Measurements from ENCODE around the gene ARHGEF28.

ARHGEF28 gene

DNA sequence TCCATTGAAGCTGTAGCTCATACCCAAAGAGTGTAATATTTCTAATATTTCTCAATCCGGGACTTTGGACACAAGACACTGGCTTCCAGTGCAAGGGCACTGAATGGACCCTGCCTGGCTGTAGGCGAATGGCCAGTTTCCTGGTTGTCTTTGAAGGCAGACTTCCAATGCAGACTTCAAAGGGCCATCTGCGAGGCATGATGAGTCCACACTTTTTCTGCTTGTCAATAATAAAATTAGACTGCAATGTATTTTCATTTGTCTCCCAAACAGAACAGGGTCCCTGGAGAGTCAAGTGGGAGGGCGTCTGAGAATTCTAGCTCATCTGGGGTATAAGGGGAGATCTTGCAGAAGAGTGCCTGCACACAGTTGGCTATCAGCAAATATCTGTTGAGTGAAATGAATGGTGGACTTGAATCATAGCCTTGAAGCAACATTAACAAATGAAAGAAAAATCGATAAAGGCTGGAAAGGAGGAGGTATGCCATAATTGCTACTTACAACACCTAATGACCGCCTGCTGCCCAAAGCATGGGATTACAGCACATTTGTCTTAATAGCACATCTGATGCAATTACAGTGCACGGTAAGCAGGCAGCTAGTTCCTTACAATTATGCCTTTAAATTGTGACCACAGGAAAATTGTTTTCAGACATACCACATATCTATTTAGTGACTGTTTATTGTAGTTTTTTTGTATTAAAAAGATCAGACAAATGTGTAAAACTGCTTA lies 137.5 kb downstream of the ARHGEF28 start:
- Histone ChIP-seq H3K4me2 (ENCODE audit: low read depth, low read length, poor library complexity, severe bottlenecking) (no peak overlapping the region), H3K9me2 (replicated peaks; ENCODE audit: low read depth, low read length) (no peaks in the 10 kb centered on the region), H3K4me1 (ENCODE audit: insufficient read depth, low read length, poor library complexity, severe bottlenecking) (peaks cover 9% of the 10 kb centered on the region), H3K36me3 (ENCODE audit: insufficient read depth, low read length) (no peaks in the 10 kb centered on the region), H2AFZ (ENCODE audit: low read length) (no peak overlapping the region), H3K9ac (ENCODE audit: low read depth, low read length, poor library complexity, severe bottlenecking) (no peak overlapping the region), H3F3A (ENCODE audit: low read depth) (no peaks in the 10 kb centered on the region), H3K27me3 (ENCODE audit: insufficient read depth, low read length, poor library complexity, severe bottlenecking) (no peaks in the 10 kb centered on the region), H3K79me2 (ENCODE audit: insufficient read depth, low read length) (no peaks in the 10 kb centered on the region), H3K9me3 (ENCODE audit: insufficient read depth, low read depth, low read length) (peaks cover 8% of the 10 kb centered on the region; the same call in 1 of the 2 replicates), H4K20me1 (ENCODE audit: insufficient read depth, low read length, poor library complexity, severe bottlenecking) (no peaks in the 10 kb centered on the region), H3K4me3 (ENCODE audit: low read length, poor library complexity, severe bottlenecking) (no peak overlapping the region)
- TF ChIP-seq, protein P1, sequence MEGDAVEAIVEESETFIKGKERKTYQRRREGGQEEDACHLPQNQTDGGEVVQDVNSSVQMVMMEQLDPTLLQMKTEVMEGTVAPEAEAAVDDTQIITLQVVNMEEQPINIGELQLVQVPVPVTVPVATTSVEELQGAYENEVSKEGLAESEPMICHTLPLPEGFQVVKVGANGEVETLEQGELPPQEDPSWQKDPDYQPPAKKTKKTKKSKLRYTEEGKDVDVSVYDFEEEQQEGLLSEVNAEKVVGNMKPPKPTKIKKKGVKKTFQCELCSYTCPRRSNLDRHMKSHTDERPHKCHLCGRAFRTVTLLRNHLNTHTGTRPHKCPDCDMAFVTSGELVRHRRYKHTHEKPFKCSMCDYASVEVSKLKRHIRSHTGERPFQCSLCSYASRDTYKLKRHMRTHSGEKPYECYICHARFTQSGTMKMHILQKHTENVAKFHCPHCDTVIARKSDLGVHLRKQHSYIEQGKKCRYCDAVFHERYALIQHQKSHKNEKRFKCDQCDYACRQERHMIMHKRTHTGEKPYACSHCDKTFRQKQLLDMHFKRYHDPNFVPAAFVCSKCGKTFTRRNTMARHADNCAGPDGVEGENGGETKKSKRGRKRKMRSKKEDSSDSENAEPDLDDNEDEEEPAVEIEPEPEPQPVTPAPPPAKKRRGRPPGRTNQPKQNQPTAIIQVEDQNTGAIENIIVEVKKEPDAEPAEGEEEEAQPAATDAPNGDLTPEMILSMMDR (conservative IDR thresholded peaks at IDR 0.05; ENCODE audit: low read length), result no peak
- no peak for TF ChIP-seq EZH2phosphoT487 (IDR thresholded peaks at IDR 0.05; ENCODE audit: borderline replicate concordance)

DNA sequence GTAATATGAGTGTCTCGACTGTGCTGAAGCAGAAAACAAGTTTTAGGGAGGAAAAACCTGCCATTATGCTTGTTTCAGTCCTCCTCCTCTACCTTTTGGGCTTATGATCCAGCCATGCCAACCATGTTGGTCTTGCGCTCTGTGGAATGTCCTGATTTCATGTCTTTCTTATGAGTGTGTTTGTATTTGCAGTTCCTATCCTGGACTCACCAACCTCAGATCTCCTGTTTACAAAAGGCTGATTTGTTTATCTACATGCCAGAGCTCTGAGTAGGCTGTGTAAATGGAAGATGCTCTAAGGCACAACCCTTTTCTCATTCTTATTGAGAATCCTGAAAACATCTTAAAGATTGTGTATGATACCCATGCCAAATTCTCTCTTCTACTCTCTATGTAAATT lies 138.6 kb downstream of the ARHGEF28 start:
- H3K9me2 ChIP-seq (replicated peaks; ENCODE audit: low read depth, low read length), result no peaks in the 10 kb centered on the region
- H3F3A ChIP-seq (ENCODE audit: low read depth), result no peaks in the 10 kb centered on the region
- no peaks in the 10 kb centered on the region for H4K20me1 ChIP-seq (ENCODE audit: insufficient read depth, low read length, poor library complexity, severe bottlenecking)
- H3K9me3 ChIP-seq (ENCODE audit: insufficient read depth, low read depth, low read length), result peaks cover 8% of the 10 kb centered on the region; the same call in 1 of the 2 replicates
- H3K36me3 ChIP-seq (ENCODE audit: insufficient read depth, low read length), result no peaks in the 10 kb centered on the region
- no peak overlapping the region for H3K9ac ChIP-seq (ENCODE audit: low read depth, low read length, poor library complexity, severe bottlenecking)
- TF ChIP-seq, protein P1 (conservative IDR thresholded peaks at IDR 0.05; ENCODE audit: low read length), result no peak
- TF ChIP-seq EZH2phosphoT487 (IDR thresholded peaks at IDR 0.05; ENCODE audit: borderline replicate concordance), result no peak
- H3K27me3 ChIP-seq (ENCODE audit: insufficient read depth, low read length, poor library complexity, severe bottlenecking), result no peaks in the 10 kb centered on the region
- H3K4me3 ChIP-seq (ENCODE audit: low read length, poor library complexity, severe bottlenecking), result no peak overlapping the region
- no peak overlapping the region for H3K4me2 ChIP-seq (ENCODE audit: low read depth, low read length, poor library complexity, severe bottlenecking)
- no peaks in the 10 kb centered on the region for H3K79me2 ChIP-seq (ENCODE audit: insufficient read depth, low read length)
- H3K4me1 ChIP-seq (ENCODE audit: insufficient read depth, low read length, poor library complexity, severe bottlenecking), result peaks cover 9% of the 10 kb centered on the region
- H2AFZ ChIP-seq (ENCODE audit: low read length), result no peak overlapping the region

DNA sequence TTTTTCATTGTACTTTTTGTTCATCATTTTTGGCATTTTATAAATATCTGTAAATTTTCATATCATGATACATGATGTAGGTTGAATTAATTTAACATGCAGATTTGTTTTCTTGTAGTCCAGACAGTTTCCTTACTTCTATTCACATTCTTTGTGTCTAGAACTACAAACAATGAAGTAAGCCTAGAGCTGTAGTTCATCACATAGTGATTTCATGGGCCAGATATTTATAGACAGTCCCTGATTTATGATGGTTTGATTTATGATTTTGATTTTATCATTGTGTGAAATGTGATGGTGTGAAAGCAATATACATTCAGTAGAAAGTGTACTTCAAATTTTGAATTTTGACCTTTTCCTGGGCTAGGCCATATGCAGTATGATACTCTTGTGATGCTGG lies 139.0 kb downstream of the ARHGEF28 start:
- Histone ChIP-seq H3K4me2 (ENCODE audit: low read depth, low read length, poor library complexity, severe bottlenecking) (no peak overlapping the region), H3K79me2 (ENCODE audit: insufficient read depth, low read length) (no peaks in the 10 kb centered on the region), H3K27me3 (ENCODE audit: insufficient read depth, low read length, poor library complexity, severe bottlenecking) (no peaks in the 10 kb centered on the region), H4K20me1 (ENCODE audit: insufficient read depth, low read length, poor library complexity, severe bottlenecking) (no peaks in the 10 kb centered on the region), H2AFZ (ENCODE audit: low read length) (no peak overlapping the region), H3K9ac (ENCODE audit: low read depth, low read length, poor library complexity, severe bottlenecking) (no peak overlapping the region), H3K9me3 (ENCODE audit: insufficient read depth, low read depth, low read length) (peaks cover 8% of the 10 kb centered on the region; the same call in 1 of the 2 replicates), H3K4me1 (ENCODE audit: insufficient read depth, low read length, poor library complexity, severe bottlenecking) (peaks cover 9% of the 10 kb centered on the region), H3K36me3 (ENCODE audit: insufficient read depth, low read length) (no peaks in the 10 kb centered on the region), H3K9me2 (replicated peaks; ENCODE audit: low read depth, low read length) (no peaks in the 10 kb centered on the region), H3K4me3 (ENCODE audit: low read length, poor library complexity, severe bottlenecking) (no peak overlapping the region), H3F3A (ENCODE audit: low read depth) (no peaks in the 10 kb centered on the region)
- TF ChIP-seq EZH2phosphoT487 (IDR thresholded peaks at IDR 0.05; ENCODE audit: borderline replicate concordance), result no peak
- TF ChIP-seq, protein P1 (conservative IDR thresholded peaks at IDR 0.05; ENCODE audit: low read length), result no peak

Measured in Loucy (cell line).